A673 (cell line): ENCODE measurements around the gene PARD3.

Experiments
- CTCF ChIP-seq: fragments of 300-800, 200-600 bp; sonication (generic); conservative IDR thresholded peaks from 2 replicates; pipeline ENCODE4 v1.5.1; 2017; ENCODE audit warnings: low read depth, mild to moderate bottlenecking, antibody characterized with exemption, low read length, moderate library complexity, mixed read lengths
- EZH2 ChIP-seq: fragments of 200-600 bp; sonication (generic); IDR thresholded peaks from 2 replicates; pipeline ENCODE4 v1.6.1; 2017; ENCODE audit warnings: borderline replicate concordance, low read depth, mild to moderate bottlenecking, mixed read lengths, antibody characterized with exemption, low read length; ENCODE audit not compliant: poor library complexity, severe bottlenecking

GRCh38 chr10:34587680-34588019 is 227.4 kb downstream of the PARD3 start:
- TF ChIP-seq CTCF (no peak), EZH2 (no peak)
